Subcutaneous adipose tissue (tissue), 4 donors: ENCODE measurements around the gene POLE3. TPM values are rescaled to one million over a fixed set of nuclear protein-coding genes. Genes with fewer than 3 reads are reported as not detected.

Experiments used
- CTCF ChIP-seq: fragments of 450-650 bp; IDR thresholded peaks from one replicate; pipeline ENCODE4 v1.5.1; 2016; ENCODE audit warnings: low read depth, mild to moderate bottlenecking, control low read depth, antibody characterized with exemption, moderate library complexity
- total RNA-seq, 4 donors: library from RNA; depleted of rRNA; stranded (reverse); fragments of >200 nt; gene quantifications; one replicate each; pipeline ENCODE4 v1.1.0, GENCODE V29; 2016

POLE3 gene
- total RNA-seq, 4 donors from 2014 or later = 20.7 to 28.4 (median 27.0) TPM

GRCh38 chr9:113417370-113417769, 6.9 kb upstream of the POLE3 start:
- TF ChIP-seq CTCF = no peak

- no peak for TF ChIP-seq CTCF
Measured at GRCh38 chr9:113416149-113416721, 5.8 kb upstream of the POLE3 start.

DNA sequence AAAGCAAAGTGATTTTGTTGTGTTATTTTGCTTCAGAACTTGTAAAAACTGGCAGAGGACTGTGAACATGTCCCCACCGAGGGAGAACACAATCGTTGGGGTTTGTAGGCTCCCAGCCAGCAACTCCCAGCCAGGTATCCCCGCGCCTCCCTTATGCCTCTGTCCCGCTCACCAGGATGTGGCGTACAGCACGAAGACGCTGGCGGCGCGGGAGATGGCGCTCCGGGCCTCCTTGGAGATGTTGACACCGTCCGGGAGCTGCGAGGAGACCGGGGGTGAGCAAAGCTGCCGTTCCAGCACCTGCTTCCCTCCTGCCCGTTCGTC, 630 bp downstream of the POLE3 start:
- TF ChIP-seq CTCF = no peak

GRCh38 chr9:113409481-113409880, 994 bp downstream of the POLE3 start:
- TF ChIP-seq CTCF = no peak

- no peak for TF ChIP-seq CTCF
Measured at GRCh38 chr9:113403646-113404045, 6.8 kb downstream of the POLE3 start.

- no peak for TF ChIP-seq CTCF
Measured at GRCh38 chr9:113401027-113401792, 9.3 kb downstream of the POLE3 start, which contains the start of gene ALAD. Gene ALAD (minus strand): TSS chr9:113401284. CDS start chr9:113393559, 7,725 bp downstream.

DNA sequence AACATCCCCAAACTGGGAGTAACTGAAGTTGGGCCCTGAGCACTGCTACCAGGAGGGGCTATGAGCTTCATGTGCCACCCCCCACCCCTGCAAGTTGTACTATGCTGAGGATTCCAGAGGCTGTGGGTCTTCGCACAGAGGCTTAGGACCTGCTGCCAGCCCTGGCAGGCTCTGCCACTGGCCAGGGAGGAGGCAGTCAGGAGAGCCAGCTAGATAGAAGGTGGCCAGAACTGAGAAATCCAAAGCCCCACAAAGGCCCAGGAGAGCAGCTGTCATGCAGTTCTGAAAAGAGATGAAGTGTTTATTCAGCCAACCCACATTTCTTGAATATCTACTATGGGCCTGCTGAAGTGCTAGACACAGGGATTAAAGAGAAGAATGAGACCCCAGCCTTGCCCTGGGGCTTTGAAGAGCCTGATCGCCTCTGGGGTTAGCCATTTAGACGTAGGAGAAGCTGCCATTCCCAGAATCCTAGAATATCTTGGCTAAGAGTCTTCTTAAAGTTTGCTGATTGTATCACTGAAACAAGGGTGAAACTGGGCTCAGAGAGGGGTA, 10.8 kb downstream of the POLE3 start:
- no peak for TF ChIP-seq CTCF
